ENCODE results near the gene HSPA4.

DNA sequence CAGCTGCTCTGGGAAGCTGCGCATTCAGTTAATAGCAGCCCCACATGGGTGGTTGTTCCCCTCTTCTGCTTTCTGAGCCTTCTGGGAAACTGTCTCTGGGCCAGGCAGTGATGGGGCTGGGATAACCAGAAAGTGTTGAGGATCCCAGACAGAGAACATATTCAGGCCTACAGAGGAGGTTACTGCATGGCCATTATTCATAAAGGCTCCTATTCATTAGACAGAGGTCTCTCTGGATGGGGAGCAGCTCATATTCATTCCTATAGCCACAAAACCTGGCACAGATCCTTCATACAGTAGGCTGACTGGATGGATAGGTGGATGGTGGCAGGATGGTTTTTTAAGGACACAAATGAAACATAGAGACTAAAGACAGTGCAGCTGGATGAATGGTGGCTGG is 76.3 kb downstream of the HSPA4 start:
- TF ChIP-seq CTCF (optimal IDR thresholded peaks at IDR 0.05 in 1 of 3, IDR thresholded peaks at IDR 0.05 in 1 of 3, conservative IDR thresholded peaks at IDR 0.05 in 1 of 3; ENCODE audit: extremely low read depth in 1 of 3, insufficient read depth in 2 of 3, low read length in 3 of 3) (no peak), EZH2 (IDR thresholded peaks at IDR 0.05; ENCODE audit: low read length) (no peak)
